ENCODE data around the gene TKTL1. TPM values are rescaled to one million over a fixed set of nuclear protein-coding genes. Genes with fewer than 3 reads are reported as not detected.

TKTL1 gene
- total RNA-seq, 1 experiment from 2014 or later = not detected

DNA sequence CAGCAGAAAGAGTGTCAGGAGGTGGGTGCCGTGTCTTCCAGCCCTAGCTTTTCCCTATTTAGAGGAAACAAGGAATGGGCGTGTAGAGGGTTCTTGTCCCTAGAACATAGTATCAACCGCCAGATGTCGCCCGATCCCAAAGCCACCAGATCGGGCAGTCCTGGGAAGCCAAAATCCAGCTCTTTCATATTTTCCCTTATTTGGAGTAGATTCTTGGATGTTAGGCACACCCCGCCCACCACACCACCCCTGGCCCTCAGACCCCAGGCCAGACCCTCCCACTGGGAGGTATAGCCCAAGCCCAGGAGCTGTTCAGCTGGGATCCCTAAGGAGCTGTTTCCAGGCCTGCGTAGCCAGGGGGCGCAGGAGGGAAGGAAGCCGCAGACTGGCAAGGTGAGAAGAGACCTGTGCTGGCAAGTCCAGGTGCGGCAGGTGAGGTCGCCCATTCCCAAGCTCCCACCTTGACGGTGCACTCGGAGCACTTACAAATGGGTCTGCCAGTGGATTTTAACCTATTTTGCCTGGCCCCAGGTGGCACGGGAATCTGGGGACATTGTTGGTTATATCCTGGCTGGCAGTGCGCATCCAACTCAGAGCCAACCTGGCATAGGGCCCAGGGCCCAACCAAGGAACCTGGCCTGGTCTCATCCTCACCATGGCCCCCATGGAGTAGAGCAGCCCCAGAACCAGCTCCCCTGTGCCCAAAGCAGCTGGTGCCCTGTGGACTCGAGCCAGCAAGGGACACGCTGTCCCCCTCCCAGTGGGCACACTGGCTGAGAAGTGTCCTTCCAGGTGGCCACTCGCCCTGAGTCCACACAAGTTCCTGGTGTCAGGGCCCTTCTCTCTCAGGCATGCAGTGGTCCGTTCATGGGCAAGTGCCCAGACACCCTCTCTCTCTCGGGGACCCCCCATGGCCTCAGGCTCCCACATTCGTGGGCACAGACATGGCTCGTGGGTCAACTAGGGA is 78.0 kb downstream of the TKTL1 start:
- H3K27me3 ChIP-seq (replicated peaks; ENCODE audit: insufficient read depth, low read depth, low read length, poor library complexity) = no peaks in the 10 kb centered on the region
- H3K9me3 ChIP-seq (ENCODE audit: low read depth, low read length, poor library complexity, severe bottlenecking) = no peaks in the 10 kb centered on the region
- TF ChIP-seq, protein P1, sequence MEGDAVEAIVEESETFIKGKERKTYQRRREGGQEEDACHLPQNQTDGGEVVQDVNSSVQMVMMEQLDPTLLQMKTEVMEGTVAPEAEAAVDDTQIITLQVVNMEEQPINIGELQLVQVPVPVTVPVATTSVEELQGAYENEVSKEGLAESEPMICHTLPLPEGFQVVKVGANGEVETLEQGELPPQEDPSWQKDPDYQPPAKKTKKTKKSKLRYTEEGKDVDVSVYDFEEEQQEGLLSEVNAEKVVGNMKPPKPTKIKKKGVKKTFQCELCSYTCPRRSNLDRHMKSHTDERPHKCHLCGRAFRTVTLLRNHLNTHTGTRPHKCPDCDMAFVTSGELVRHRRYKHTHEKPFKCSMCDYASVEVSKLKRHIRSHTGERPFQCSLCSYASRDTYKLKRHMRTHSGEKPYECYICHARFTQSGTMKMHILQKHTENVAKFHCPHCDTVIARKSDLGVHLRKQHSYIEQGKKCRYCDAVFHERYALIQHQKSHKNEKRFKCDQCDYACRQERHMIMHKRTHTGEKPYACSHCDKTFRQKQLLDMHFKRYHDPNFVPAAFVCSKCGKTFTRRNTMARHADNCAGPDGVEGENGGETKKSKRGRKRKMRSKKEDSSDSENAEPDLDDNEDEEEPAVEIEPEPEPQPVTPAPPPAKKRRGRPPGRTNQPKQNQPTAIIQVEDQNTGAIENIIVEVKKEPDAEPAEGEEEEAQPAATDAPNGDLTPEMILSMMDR (conservative IDR thresholded peaks at IDR 0.05; ENCODE audit: low read depth, low read length) = peak; percentile 75
- no peak for TF ChIP-seq EZH2 (IDR thresholded peaks at IDR 0.05; ENCODE audit: borderline replicate concordance, low read depth, low read length, poor library complexity, severe bottlenecking)
- peak overlapping the region; percentile 76 for H3K27ac ChIP-seq (ENCODE audit: low read depth, low read length, poor library complexity, severe bottlenecking)
- POLR2A ChIA-PET (ENCODE audit: low non-redundant PET) = no interaction called here
- peaks cover 16% of the 10 kb centered on the region for H3K4me1 ChIP-seq (ENCODE audit: insufficient read depth, low read length, poor library complexity, severe bottlenecking)
- peak; percentile 81 for DNase-seq (ENCODE audit: low spot score)
- CTCF ChIA-PET = interaction anchor here (0.6 to 1.3 kb wide), 6 partner anchors 10 to 446 kb away, joined by 3 to 8 read pairs (median 4); no protein-coding TSS in a partner anchor
- BruUV-seq (replicated peaks) = no TSS peak
- H3K36me3 ChIP-seq (ENCODE audit: insufficient read depth, low read length, poor library complexity, severe bottlenecking) = no peaks in the 10 kb centered on the region
- intact Hi-C loops (cut with micrococcal nuclease; ENCODE audit: unreplicated experiment) = no loop called here
- H3K4me3 ChIP-seq (ENCODE audit: low read depth, low read length, poor library complexity, severe bottlenecking) = peak overlapping the region; percentile 46

DNA sequence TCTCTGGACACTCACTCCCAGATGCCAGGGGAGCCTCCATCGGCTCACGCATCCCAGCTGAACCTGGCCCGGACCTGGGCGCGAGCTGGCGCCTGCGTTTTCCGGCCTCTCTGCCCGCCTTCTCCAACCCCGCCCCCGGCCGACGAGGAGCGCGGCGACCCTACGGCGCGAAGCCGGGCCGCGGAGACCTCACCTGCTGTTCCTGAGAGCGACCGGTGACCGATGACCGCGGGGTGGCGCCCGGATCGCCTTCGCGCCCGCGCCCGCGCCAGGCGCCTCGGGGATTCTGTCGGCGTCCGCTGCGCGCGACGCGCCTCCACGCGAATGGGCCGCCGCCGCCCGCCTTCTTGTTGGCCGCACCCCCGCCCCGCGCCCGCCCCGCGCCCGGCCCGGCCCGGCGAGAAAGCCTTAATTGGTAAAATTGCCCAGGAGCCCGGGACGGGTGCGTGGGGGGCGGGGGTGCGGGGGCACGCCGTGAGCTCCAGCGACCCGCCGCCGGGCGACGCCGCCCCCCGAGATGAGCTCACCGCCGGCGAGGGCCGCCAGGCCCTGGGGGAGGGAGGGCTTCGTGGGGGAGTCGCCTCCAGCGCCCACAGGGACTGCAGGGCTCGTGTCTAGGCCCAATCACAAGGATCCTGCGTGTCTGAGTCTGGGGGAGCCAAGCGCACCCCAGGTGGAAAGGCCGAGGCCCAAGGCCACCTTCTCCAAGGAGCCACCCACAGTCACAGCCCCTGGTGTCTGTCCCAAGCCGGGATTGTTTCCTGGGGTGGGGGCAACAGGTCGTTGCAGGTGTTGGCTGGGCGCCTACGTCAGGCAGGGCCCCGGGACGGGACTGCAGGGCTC is 78.9 kb downstream of the TKTL1 start, which contains the start of gene FLNA:
FLNA (minus strand) TSS at position 322 of the 843 bp plus-strand sequence. CDS start 3,389 bp downstream, outside the sequence.
- H3K36me3 ChIP-seq (ENCODE audit: insufficient read depth, low read length, poor library complexity, severe bottlenecking) = no peaks in the 10 kb centered on the region
- H3K9me3 ChIP-seq (ENCODE audit: low read depth, low read length, poor library complexity, severe bottlenecking) = no peaks in the 10 kb centered on the region
- no TSS peak for BruUV-seq (replicated peaks)
- ChIA-PET POLR2A (ENCODE audit: low non-redundant PET) (no interaction called here), CTCF (interaction anchor here (1.2 kb wide), 1 partner anchor 447 kb away, joined by 3 read pairs; no protein-coding TSS in a partner anchor)
- peaks cover 16% of the 10 kb centered on the region for H3K4me1 ChIP-seq (ENCODE audit: insufficient read depth, low read length, poor library complexity, severe bottlenecking)
- TF ChIP-seq, protein P1 (conservative IDR thresholded peaks at IDR 0.05; ENCODE audit: low read depth, low read length) = no peak
- TF ChIP-seq EZH2 (IDR thresholded peaks at IDR 0.05; ENCODE audit: borderline replicate concordance, low read depth, low read length, poor library complexity, severe bottlenecking) = no peak
- H3K27ac ChIP-seq (ENCODE audit: low read depth, low read length, poor library complexity, severe bottlenecking) = peak within 1 kb of the TSS; percentile 76
- peak within 1 kb of the TSS; percentile 46 for H3K4me3 ChIP-seq (ENCODE audit: low read depth, low read length, poor library complexity, severe bottlenecking)
- intact Hi-C loops (cut with micrococcal nuclease; ENCODE audit: unreplicated experiment) = no loop called here
- no peak for DNase-seq (ENCODE audit: low spot score)
- H3K27me3 ChIP-seq (replicated peaks; ENCODE audit: insufficient read depth, low read depth, low read length, poor library complexity) = no peaks in the 10 kb centered on the region

DNA sequence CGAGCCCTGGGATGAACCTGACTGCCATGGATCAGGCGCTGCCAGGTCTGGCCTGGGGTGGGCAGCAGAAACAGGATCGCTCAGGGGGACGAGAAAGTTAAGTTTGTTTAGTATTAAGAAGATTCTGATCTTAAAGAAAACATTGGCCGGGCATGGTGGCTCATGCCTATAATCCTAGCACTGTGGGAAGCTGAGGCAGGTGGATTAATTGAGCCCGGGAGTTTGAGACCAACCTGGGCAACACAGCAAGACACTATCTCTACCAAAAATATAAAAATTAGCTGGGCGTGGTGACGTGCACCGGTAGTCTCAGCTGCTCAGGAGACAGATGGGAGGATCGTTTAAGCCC is 79.5 kb downstream of the TKTL1 start:
- POLR2A ChIA-PET (ENCODE audit: low non-redundant PET) = no interaction called here
- peak overlapping the region; percentile 76 for H3K27ac ChIP-seq (ENCODE audit: low read depth, low read length, poor library complexity, severe bottlenecking)

More for the DNA sequence above, 79.5 kb downstream of the TKTL1 start:
- intact Hi-C loops (cut with micrococcal nuclease; ENCODE audit: unreplicated experiment) = no loop called here
- Histone ChIP-seq H3K4me3 (ENCODE audit: low read depth, low read length, poor library complexity, severe bottlenecking) (no peak overlapping the region), H3K4me1 (ENCODE audit: insufficient read depth, low read length, poor library complexity, severe bottlenecking) (peaks cover 16% of the 10 kb centered on the region), H3K36me3 (ENCODE audit: insufficient read depth, low read length, poor library complexity, severe bottlenecking) (no peaks in the 10 kb centered on the region), H3K9me3 (ENCODE audit: low read depth, low read length, poor library complexity, severe bottlenecking) (no peaks in the 10 kb centered on the region), H3K27me3 (replicated peaks; ENCODE audit: insufficient read depth, low read depth, low read length, poor library complexity) (no peaks in the 10 kb centered on the region)
- no peak for DNase-seq (ENCODE audit: low spot score)
- CTCF ChIA-PET = no interaction called here
- no TSS peak for BruUV-seq (replicated peaks)
- TF ChIP-seq, protein P1 (conservative IDR thresholded peaks at IDR 0.05; ENCODE audit: low read depth, low read length) = no peak
- TF ChIP-seq EZH2 (IDR thresholded peaks at IDR 0.05; ENCODE audit: borderline replicate concordance, low read depth, low read length, poor library complexity, severe bottlenecking) = no peak

All from A673 (cell line).